ENCODE data around the gene TMEM9.

The TMEM9 gene

DNA sequence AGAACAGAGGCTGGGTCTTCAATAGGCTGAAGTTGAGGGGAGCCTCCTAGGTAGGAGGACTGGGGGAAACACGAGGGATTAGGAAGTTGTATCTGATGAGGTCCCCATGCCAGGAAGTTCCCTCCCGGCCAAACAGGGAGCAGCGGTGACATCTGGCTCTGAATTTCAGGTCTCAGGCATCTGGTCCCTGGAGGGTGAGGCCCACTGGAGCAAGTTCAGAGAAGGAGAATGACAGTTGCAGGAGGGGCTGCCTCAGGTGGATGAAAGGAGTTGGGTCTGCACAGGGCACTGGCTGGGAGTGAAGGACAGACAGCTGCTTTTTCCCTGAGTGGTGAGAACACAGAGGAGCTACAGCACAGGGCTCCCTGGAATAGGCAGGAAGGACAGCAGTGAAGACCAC is 9.1 kb downstream of the TMEM9 start:
- no peak for DNase-seq (ENCODE audit: low read depth)

DNA sequence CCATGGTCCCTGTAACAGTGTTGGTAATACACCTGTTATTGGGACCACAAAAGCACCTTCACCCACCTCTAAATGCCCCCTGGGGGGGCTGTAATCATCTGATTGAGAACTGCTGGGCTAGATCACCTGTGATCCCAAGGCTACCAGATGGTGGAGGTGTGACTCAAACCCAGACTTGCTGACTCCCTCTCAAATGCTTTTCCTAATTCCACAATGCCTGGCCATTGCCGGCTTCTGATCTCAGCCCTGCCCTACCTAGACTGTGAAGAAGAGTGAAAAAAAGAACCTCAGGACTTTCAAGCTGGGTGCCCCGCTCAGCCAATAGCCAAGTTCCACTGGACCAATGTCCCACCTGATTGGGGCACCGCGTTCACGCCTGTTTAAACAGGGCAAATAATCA is 9.6 kb downstream of the TMEM9 start:
- DNase-seq (ENCODE audit: low read depth): no peak

DNA sequence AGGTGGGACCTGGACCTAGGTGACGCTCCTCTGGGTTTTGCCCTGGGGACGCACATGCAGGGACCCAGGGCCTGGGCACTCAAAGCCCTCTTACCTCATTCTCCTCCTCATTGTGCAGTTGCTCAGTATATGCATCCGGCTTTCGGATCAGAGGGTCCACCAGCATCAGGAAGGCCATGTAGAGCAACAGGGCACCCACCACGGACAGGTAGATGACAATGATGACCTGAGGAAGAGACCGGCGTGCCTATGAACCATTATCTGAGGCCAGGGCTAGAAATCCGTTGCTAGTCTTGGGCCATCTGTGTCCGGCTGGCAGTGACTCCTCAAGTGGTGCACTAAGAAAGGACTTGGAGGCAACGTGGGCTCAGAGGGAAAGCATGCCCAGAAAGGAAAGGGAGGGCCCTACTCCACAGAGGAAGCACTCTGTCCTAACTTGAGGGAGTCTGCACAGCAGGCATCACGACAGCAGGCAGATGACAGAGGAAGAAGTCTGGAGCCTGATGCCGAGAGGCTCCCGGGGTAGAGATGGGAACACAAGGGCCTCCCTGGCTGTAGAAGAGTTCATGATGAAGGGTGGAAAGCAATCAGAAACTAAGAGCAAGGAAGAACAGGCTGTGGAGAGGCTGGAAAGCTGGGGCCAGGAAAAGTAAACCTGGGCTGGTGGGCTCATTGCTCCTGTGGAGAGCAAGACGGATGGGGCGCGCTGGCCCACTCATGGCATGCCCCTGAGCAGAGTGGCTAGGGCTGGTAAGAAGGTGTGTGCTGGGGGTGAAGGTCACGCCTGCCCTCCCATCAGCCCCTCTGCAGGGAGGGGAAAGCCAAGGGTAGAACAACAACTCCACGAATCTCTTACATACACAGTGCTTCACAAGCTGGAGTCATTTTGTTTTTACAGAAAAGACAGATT is 10.3 kb downstream of the TMEM9 start:
- no peak for DNase-seq (ENCODE audit: low read depth)

DNA sequence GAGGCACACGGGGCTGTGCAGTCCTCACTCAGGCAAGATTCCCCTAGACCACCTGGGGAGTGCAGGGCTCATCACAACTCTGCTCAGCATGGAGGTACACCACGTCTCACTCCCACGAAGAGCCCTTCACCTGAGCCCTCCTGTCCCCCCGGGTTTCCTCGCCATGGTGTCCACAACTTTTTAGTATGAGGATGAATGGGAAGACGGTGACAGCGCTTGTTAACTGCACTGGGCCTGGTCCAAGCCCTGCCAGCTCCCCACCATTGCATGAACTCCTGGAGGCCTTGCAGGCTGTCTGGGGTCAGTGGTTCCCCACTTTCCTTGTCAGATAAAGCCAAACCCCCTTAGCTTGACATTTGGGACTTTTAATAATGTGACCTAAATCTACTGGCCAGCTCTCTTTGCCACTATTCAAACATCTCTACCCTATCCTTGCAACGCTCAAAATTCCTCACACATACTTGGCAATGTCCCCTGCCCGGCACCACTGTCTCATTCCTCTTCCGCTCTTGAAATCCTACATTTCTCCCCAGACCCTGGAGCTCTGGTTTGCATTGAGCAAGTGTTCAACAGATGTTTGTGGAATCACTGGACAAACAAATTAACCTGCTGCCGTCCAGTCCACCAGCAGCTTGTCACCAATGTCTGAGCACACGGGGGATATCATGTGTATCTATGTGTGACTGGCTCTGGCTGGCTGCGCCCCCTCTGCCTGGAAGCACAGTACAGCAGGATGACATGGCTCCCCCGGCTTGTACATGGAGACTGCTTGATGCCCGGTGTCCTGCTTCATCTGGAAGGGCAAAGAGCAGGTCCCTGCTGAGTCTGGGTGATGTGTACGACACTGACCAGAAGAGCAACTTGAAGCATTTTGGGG is 11.2 kb downstream of the TMEM9 start:
- no peak for DNase-seq (ENCODE audit: low read depth)

DNA sequence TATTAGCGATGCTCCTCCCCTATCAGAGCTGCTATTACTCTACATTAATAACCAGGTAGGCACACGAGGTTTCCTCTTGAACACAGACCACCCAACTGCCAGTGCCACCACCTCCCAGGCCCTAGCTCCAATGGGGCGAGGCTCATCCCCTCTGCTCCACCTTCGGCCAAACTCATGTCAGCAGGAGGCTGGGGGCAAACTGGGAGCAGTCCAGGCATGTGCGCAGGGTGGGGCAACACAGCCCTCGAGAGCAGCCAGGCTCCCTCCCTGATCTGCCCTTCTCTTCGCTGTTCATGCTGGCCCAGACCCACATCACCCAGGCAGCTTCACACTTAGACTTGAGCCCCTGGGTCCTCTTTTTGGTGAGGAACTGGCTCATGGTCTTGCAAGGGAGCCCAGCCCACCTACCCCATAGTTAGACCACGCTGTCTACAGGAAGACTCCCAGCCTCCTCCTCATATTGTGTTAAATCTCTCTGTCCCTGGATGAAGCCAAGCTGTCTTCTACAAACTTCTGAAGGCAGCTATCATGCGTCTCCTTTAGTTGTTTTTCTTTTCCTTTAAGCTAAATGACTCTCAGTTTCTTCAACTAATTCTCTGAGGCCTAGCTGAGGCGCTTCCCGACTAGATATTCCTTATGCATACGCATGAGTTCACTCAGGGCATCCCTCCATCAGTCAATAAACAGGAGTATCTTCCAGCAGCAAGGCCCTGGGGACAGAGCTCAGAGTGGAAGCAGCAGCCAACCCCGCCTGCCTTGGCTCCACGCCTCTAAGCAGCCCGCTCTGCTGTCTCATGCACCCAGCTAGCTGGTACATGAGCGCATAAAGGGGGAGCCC is 12.0 kb downstream of the TMEM9 start:
- DNase-seq (ENCODE audit: low read depth): no peak

DNA sequence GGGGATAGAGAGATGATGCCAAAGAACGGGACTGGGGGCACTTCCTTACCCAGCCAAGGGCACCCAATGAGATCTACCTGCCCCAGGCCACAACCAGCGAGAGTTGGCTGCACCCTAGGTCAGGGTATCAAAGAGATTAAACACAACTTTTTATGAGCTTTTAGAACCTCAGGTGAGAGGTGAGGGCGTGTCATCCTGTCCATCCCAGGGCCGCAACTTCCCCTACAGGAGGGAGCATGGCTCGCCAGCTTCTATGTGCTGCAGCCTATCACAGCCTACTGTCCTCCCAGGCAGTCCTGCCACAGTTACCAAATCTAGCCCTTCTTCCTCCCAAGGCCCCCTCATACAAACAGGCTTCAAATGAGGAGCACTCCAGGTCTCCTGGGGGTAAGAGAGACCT is 12.9 kb downstream of the TMEM9 start:
- DNase-seq (ENCODE audit: low read depth): no peak

DNA sequence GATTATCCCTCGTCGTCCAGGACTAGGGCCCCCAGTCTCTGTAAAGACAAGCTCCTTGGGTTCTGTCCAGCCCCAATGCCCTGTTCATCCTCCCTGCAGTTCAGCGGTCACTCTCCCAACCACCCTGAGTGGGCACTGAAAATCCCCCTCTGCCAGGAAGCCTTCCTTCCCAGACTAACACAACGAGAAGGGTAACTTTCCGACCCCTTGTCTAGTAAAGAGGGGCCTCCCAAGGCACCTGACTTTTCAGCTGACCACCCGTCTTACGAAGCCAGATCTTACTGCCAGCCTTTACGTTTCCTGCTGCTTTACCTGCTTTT is 13.4 kb downstream of the TMEM9 start:
- DNase-seq (ENCODE audit: low read depth): no peak

DNA sequence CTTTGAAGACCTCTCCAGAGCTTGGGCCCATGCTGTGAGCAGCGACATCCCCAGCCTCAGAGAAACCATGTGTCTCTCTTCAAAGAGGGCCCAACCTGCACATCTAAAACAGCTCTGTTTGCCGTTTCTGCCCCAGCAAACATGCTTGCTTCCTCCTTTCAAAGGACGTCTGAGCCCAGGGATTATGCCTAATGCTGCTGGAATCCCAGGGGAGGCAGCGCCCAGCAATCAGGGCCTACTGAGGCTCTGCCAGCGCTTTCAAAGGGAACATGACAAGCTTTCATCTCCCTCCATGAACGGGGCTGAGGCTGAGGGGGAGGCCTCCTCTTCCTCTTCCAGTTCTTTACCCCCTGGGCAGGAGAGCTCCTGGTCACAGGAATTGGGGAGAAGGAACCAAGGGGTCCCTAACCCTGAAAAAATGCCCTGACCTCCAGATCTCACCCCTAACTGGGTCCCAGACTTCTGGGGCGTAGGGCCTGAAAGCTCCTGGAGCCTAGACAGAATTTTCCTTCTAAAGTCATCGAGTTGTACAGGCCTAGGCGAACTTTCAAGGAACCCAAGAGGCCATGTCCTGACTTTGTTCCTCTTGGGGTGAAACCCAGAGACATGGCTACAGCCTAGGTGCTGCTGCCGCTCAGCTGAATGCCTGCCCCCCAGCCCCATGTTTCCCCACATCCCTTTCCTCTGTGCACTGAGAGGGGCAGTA is 13.9 kb downstream of the TMEM9 start:
- no peak for DNase-seq (ENCODE audit: low read depth)

DNA sequence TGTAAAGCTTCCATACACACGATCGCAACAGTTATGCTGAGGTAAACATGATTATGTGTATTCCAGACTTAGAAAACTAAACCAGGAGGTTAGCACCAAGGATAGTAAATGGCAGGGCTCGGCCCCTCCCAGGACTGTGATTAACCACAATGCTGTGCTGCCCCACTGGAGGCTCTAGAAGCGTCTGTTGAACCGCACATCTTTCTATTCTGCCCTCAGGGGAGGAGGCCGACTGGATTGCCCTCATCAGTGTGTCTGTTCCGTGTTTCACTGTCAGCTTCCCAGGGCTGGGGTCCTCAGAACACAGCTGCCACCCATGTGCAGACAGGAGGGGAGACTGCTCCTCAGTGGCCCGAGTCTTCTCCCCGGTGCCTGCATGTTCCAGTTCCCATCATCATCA is 14.5 kb downstream of the TMEM9 start:
- no peak for DNase-seq (ENCODE audit: low read depth)

DNA sequence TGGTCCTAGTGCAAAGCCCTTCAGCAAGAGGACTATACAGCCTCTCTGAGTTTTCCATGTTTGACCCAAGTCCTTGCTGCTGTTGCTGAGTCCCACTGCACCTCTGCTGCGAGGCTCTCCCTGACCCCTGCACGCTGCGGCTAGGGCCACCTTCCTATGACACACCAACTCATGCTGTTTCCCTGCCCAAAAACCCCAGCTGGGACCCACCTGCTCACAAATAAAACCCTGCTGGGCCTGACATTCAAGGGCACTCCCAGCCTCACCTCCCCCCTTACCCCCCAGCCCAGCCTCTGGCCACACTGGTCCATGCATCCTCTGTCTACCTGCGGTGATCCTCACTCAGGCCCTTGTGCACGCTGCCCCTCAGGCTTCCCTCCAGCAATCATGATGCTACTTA is 15.0 kb downstream of the TMEM9 start:
- no peak for DNase-seq (ENCODE audit: low read depth)

DNA sequence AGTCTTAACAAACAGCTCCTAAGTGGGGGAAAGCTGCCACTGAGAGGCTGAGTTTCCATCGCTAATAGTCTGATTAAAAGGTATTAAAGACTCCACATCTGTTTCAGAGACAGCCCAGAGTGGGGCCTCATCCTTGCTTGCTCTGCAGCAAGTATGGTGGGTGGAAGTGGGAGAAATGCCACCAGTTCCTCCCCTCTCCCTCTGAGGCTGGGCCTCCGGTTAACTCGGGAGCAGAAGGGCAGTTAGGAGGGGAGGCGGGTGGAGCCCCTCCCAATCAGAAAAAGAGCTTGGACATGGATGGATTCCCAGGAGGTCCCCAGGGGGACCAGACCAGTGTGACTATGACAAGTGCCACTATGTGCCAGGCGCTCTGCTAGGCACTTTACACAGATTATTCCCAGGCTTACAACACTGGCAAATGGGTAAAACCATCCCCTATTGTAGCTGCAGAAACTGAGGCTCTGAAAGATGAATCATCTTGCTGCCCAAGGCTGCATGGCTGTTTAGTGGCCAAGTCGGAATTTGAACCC is 15.9 kb downstream of the TMEM9 start:
- no peak for DNase-seq (ENCODE audit: low read depth)

DNA sequence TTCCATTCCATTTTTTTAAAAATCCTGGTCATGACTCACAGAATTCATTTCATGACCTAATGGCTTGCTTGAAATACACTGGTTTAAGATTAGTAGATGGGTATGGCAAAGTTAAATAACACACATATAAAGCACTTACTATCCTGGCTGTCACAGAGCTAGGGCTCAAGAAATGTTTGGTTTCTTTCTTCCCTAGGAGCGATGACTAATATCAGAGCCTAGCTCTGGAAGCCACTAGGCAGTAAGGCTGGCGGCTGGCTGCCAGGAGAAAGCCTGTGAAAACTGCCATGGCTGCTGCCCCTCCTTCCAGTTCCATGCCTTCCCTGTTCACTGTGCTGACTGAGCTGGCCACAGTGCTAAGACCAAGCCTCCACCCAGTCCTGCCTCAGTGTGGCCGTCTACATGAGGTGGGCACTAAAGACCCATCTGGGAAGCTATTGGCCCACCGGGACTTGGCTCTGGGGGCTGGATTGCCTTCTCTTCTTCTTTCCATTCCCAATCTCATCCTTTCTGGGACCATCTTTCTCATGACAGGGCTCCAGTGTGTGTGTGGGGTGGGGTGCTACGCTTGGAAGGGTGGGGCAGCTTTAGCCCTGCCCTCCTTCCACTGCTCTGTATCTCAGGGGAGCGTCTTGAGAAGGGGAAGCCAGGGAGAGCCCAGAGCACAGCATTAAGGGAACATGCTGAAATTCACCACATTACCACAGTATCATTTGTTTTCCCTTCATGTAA is 16.5 kb downstream of the TMEM9 start:
- DNase-seq (ENCODE audit: low read depth): no peak

DNA sequence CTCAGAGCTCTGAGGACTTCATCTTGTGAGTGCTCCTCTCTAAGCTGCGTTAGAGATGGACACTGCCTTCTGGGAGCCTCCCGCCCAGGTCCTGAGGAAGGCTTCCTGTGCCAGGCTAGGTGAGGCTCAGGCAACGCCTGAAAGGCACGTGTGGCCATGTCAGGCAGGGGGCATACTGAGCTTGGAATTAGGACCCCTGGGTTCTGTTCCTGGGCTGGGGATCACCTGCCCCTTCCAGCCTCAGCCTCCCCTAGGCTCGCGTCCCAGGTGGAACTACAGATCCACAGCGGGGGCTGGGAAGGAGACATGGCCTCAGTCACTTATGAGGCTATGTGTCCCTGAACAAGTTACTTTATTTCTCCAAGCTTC is 17.3 kb downstream of the TMEM9 start:
- no peak for DNase-seq (ENCODE audit: low read depth)

DNA sequence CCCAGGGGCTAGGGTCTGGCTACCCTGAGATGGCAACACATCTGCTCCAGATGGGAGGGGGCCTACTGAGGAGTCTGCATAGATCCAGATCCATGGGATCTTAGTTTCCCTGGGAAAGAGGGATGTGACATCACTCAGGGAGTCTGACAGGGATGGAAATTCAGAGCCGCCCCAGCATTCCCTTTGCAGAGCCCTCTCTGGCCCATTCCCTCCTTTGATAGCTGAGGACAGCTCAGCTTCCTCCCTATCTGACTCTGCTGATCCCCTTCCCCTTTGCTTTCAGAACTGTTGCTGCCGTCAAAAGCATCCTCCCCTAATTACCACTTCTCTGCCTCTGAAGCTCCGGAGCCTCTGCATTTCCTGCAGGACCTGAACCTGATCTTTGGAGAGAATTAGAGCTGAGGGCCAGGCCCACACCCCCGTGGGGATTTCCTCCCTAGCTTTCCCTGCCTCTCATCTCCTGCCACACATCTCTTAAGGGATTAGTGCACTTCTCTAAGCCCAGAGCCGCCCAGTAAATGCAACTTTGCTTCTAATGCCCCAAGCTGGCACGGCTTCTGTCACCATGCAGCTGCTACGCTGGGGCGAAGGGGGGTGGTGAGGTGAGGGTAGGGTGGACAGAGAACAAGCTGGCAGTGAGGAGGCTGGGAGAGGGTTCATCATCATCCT is 17.8 kb downstream of the TMEM9 start:
- DNase-seq (ENCODE audit: low read depth): no peak

DNA sequence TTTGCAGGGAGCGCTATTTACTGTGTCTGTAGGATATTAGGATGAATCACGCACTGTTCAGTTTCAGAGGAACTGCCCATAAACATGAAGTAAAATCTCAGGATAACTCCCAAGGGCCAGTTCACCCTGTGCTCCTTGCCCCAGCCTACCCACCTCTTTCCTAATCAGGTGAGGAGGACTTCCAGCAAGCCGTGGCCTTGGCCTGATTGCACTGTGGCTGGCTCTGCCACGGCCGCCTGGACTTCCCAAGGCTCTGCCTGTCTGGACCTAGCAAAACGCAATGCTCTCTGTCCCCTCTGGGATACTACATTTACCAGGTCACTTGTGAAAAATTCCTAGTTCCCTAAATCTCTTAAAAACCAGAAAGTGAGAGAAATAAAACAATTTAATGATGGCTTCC is 19.9 kb downstream of the TMEM9 start:
- no peak for DNase-seq (ENCODE audit: low read depth)

DNA sequence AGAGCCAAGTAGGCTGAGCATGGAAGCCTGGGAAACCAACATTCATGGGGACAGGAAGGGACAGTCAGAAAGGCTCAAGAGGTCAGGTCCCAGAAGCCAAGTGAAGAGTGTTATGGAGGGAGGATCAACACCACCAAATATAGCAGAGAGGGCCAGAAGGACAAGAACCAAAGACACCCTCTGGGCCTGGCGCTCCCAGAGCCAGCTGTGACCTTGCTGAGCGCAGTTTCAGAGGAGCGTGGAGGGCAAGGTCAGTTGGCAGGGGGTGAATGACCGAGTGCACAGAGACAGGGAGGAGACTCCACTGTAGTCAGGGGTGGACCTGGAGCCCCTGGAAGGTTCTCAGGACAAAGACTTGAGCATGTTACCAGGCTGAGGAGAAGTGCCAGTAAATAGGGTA is 22.9 kb downstream of the TMEM9 start:
- DNase-seq (ENCODE audit: low read depth): no peak

DNA sequence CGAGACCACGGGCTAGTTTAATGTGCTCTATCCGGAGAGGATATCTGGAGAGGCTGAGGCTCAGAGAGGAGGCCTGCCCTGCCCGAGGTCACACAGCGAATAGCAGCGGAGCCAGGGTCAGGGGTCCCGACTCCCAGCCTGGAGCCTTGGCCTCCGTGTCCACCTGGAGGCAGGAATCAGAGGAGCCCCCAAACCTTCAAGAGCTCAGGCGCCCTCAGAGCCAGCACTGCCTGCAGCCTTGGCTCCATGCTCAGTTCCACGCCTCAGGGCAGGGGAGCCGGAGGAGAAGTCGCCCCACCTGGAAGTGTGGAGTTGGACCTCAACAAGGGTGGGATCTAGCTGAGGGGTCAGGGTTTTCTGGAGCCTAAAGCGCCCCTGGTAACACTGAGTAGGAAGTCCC is 25.3 kb downstream of the TMEM9 start:
- DNase-seq (ENCODE audit: low read depth): no peak

DNA sequence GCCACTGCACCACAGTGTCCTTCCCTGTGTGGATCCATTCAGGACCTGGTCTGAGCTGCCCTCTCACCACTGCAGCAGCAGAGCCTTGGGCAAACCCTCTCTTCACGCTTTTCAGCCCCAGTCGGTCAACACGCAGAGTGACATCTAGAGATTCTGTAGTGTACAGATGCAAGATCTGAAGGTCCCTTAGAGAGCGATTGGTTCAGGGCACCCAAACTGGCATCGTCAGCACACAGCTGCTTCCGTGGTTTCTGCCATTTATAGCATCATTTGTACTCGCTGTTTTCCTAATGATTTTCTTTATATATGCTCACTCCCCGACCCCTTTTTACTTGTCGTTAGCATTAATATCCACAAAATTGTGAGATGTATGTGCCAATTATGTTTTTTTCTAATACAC is 25.8 kb downstream of the TMEM9 start:
- DNase-seq (ENCODE audit: low read depth): no peak

DNA sequence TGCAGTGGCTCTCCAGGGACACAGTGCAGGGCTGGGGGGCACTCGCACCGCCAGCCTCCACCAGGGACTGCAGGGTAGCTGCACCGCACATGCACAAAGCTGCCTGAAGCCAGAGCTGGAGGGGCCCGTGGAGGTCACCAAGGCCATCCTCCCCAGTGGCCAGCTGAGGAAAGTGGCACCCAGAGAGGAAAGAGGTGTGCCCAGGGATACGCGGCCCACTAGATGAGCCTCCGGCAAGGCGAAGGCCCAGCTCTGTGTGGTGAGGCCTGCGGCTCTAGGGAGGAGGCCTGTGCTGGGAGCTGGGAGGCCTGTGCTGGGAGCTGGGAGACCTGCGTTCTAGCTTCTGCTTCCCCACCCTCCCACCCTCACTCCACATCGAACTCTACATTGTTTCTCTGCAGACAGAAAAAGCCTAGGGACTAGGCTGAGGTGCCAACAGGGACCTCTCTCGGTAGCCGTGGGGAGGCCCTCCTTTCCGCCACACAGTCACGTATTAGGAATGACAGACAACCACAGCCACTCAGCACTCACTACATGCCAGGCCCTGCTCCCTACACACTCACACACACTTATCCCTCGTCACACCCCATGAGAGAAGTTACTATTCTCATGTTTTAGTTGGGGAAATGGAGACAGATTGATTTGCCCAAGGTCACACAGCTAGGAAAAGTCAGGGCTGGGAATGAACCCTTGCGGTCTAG is 26.4 kb downstream of the TMEM9 start:
- no peak for DNase-seq (ENCODE audit: low read depth)
